HEK293 (cell line): ENCODE measurements around the gene FAH.
A peak's percentile ranks its signal among the peaks of the same experiment; 100 is the strongest.

Experiments
- CTCF ChIA-PET: fragments of 350-600 bp; formaldehyde crosslinking; extraction: SDS; loops from one replicate; lab custom pipeline; 2021; ENCODE audit warnings: antibody characterized with exemption; lab: Yijun Ruan, JAX
- POLR2A ChIA-PET: fragments of 300-600 bp; formaldehyde crosslinking; extraction: SDS; loops from one replicate; lab custom pipeline; 2020; ENCODE audit warnings: antibody characterized with exemption, inconsistent platforms; lab: Yijun Ruan, JAX
- H3K27ac ChIP-seq: fragments of 200-500 bp; sonication (Bioruptor generic); 2 replicates; pipeline ENCODE4 v1.5.1; 2014; ENCODE audit warnings: low read depth, low read length, control low read depth, inconsistent platforms; ENCODE audit errors: extremely low read depth
- H3K36me3 ChIP-seq, 2 experiments: fragments of 200-500 bp in 1 of 2; sonication (Bioruptor generic) in 1 of 2; 1 replicate in 1 of 2; 2 replicates in 1 of 2; pipeline ENCODE4 v1.5.1; 2014 to 2017; ENCODE audit warnings: inconsistent platforms in 2 of 2, low read length in 2 of 2; ENCODE audit not compliant: control insufficient read depth in 2 of 2, insufficient read depth in 1 of 2
- H3K4me1 ChIP-seq: fragments of 200-500 bp; sonication (Bioruptor generic); 2 replicates; pipeline ENCODE4 v1.5.1; 2014; ENCODE audit warnings: mild to moderate bottlenecking, low read length, inconsistent platforms; ENCODE audit not compliant: control insufficient read depth, insufficient read depth
- H3K4me3 ChIP-seq: 2 replicates; pipeline ENCODE4 v1.5.1; 2011; ENCODE audit warnings: low read depth, mild to moderate bottlenecking, control low read depth, low read length, moderate library complexity
- H3K9me3 ChIP-seq: fragments of 200-500 bp; sonication (Bioruptor generic); 2 replicates; pipeline ENCODE4 v1.5.1; 2014; ENCODE audit warnings: low read depth, low read length, inconsistent platforms; ENCODE audit not compliant: control insufficient read depth, insufficient read depth
- BCL11A ChIP-seq: fragments of 450-650 bp; formaldehyde crosslinking; IDR thresholded peaks from 2 replicates; pipeline ENCODE4 v1.5.1; 2016; ENCODE audit warnings: low read depth, missing biosample characterization, missing genetic modification characterization
- BCL11B ChIP-seq: fragments of 450-650 bp; formaldehyde crosslinking; IDR thresholded peaks from 2 replicates; pipeline ENCODE4 v1.5.1; 2016; ENCODE audit warnings: low read depth, missing biosample characterization, missing genetic modification characterization
- PBX3 ChIP-seq: sonication (generic); formaldehyde crosslinking; IDR thresholded peaks from 2 replicates; pipeline ENCODE4 v1.8.1; 2022; ENCODE audit warnings: mild to moderate bottlenecking, moderate library complexity, missing genetic modification reagents
- PRDM1 ChIP-seq: fragments of 450-650 bp; formaldehyde crosslinking; IDR thresholded peaks from 2 replicates; pipeline ENCODE4; 2016; ENCODE audit warnings: missing biosample characterization, missing genetic modification characterization
- PRDM10 ChIP-seq: fragments of 450-650 bp; formaldehyde crosslinking; IDR thresholded peaks from 2 replicates; pipeline ENCODE4 v1.5.1; 2016; ENCODE audit warnings: missing biosample characterization, missing genetic modification characterization
- REPIN1 ChIP-seq: fragments of 450-650 bp; formaldehyde crosslinking; IDR thresholded peaks from 2 replicates; pipeline ENCODE4 v1.5.1; 2017; ENCODE audit warnings: missing biosample characterization, missing genetic modification characterization, low read depth
- ZNF132 ChIP-seq: fragments of 450-650 bp; formaldehyde crosslinking; IDR thresholded peaks from 2 replicates; pipeline ENCODE4 v1.5.1; 2017; ENCODE audit warnings: missing biosample characterization, missing genetic modification characterization, borderline replicate concordance
- ZNF138 ChIP-seq: fragments of 450-650 bp; formaldehyde crosslinking; IDR thresholded peaks from 2 replicates; pipeline ENCODE4 v1.5.1; 2016; ENCODE audit warnings: missing biosample characterization, missing genetic modification characterization, borderline replicate concordance
- ZNF19 ChIP-seq: fragments of 450-650 bp; formaldehyde crosslinking; IDR thresholded peaks from 2 replicates; pipeline ENCODE4; 2016; ENCODE audit warnings: missing biosample characterization, missing genetic modification characterization, low read depth
- ZNF324 ChIP-seq: fragments of 450-650 bp; formaldehyde crosslinking; IDR thresholded peaks from 2 replicates; pipeline ENCODE4 v1.5.1; 2016; ENCODE audit warnings: missing biosample characterization, missing genetic modification characterization
- ZNF426 ChIP-seq: fragments of 450-650 bp; formaldehyde crosslinking; IDR thresholded peaks from 2 replicates; pipeline ENCODE4 v1.5.1; 2017; ENCODE audit warnings: missing biosample characterization, missing genetic modification characterization, mild to moderate bottlenecking, inconsistent platforms, moderate library complexity
- ZNF48 ChIP-seq: fragments of 450-650 bp; formaldehyde crosslinking; IDR thresholded peaks from 2 replicates; pipeline ENCODE4 v1.5.1; 2016; ENCODE audit warnings: missing biosample characterization, missing genetic modification characterization
- ZNF660 ChIP-seq: fragments of 450-650 bp; IDR thresholded peaks from 2 replicates; pipeline ENCODE4 v1.5.1; 2018; ENCODE audit warnings: missing biosample characterization, mild to moderate bottlenecking, missing genetic modification characterization
- ZNF707 ChIP-seq: fragments of 450-650 bp; formaldehyde crosslinking; IDR thresholded peaks from 2 replicates; pipeline ENCODE4 v1.5.1; 2016; ENCODE audit warnings: missing biosample characterization, missing genetic modification characterization
- ZNF76 ChIP-seq: fragments of 450-650 bp; formaldehyde crosslinking; IDR thresholded peaks from 2 replicates; pipeline ENCODE4; 2016; ENCODE audit warnings: low read depth, missing biosample characterization, missing genetic modification characterization, borderline replicate concordance
- ZSCAN16 ChIP-seq: fragments of 450-650 bp; formaldehyde crosslinking; IDR thresholded peaks from 2 replicates; pipeline ENCODE4 v1.5.1; 2016; ENCODE audit warnings: missing biosample characterization, missing genetic modification characterization
- TF ChIP-seq, protein P1 (sequence below): fragments of 450-650 bp; formaldehyde crosslinking; IDR thresholded peaks from 2 replicates; pipeline ENCODE4 v1.5.1; 2016; ENCODE audit warnings: missing biosample characterization, missing genetic modification characterization
- TF ChIP-seq, protein P2 (sequence below): fragments of 450-650 bp; formaldehyde crosslinking; IDR thresholded peaks from 2 replicates; pipeline ENCODE4 v1.5.1; 2017; ENCODE audit warnings: missing biosample characterization, missing genetic modification characterization
- TF ChIP-seq, protein P3 (sequence below): fragments of 450-650 bp; formaldehyde crosslinking; IDR thresholded peaks from 2 replicates; pipeline ENCODE4 v1.5.1; 2016; ENCODE audit warnings: missing biosample characterization, missing genetic modification characterization
- TF ChIP-seq, protein P4 (sequence below): fragments of 450-650 bp; formaldehyde crosslinking; IDR thresholded peaks from 2 replicates; pipeline ENCODE4 v1.5.1; 2016; ENCODE audit warnings: missing biosample characterization, missing genetic modification characterization

The FAH gene

GRCh38 chr15:80152896-80153876 is at the start of gene FAH (continued):
- TF ChIP-seq PBX3 (CRISPR knock-in tag) (no peak), ZNF48 (tag by site-specific recombination) (no peak), PRDM1 (tag by site-specific recombination) (peak; percentile 55), ZNF76 (tag by site-specific recombination) (no peak), ZSCAN16 (tag by site-specific recombination) (no peak), BCL11B (tag by site-specific recombination) (no peak), ZNF138 (no peak), BCL11A (0 out of 2 replicates have a peak, but pooled peaks have one; percentile 10)
- TF ChIP-seq, protein P1, sequence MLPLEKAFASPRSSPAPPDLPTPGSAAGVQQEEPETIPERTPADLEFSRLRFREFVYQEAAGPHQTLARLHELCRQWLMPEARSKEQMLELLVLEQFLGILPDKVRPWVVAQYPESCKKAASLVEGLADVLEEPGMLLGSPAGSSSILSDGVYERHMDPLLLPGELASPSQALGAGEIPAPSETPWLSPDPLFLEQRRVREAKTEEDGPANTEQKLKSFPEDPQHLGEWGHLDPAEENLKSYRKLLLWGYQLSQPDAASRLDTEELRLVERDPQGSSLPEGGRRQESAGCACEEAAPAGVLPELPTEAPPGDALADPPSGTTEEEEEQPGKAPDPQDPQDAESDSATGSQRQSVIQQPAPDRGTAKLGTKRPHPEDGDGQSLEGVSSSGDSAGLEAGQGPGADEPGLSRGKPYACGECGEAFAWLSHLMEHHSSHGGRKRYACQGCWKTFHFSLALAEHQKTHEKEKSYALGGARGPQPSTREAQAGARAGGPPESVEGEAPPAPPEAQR: no peak
- TF ChIP-seq, protein P2, sequence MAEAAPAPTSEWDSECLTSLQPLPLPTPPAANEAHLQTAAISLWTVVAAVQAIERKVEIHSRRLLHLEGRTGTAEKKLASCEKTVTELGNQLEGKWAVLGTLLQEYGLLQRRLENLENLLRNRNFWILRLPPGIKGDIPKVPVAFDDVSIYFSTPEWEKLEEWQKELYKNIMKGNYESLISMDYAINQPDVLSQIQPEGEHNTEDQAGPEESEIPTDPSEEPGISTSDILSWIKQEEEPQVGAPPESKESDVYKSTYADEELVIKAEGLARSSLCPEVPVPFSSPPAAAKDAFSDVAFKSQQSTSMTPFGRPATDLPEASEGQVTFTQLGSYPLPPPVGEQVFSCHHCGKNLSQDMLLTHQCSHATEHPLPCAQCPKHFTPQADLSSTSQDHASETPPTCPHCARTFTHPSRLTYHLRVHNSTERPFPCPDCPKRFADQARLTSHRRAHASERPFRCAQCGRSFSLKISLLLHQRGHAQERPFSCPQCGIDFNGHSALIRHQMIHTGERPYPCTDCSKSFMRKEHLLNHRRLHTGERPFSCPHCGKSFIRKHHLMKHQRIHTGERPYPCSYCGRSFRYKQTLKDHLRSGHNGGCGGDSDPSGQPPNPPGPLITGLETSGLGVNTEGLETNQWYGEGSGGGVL (tag by site-specific recombination): no peak

DNA sequence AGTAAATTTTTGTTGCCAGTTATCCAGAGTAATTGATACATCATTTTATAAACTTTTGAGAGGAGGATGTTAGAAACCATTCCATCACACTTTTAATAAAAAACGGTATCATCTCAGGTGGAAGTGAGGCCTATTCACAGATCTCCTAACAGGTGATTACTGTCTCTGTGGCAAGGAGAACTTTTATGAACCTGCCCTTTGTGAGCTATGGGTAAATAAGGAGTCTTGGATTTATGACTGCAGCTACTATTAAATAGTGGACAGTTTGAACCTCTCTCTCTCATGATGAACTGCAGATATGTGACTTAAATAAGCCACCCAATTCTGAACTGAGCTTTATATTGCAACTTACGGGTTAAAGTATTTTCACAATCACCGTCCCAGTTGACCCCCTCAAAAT is 47.6 kb upstream of the FAH start:
- Histone ChIP-seq H3K4me1 (peaks cover 22% of the 10 kb centered on the region), H3K36me3 (peaks cover 0 to 12% of the 10 kb centered on the region in 2 experiments; a peak in 1 of 3 replicates), H3K9me3 (no peaks in the 10 kb centered on the region), H3K27ac (no peak overlapping the region), H3K4me3 (no peak overlapping the region)
- CTCF ChIA-PET: interaction anchor here (0.6 to 1.7 kb wide), 3 partner anchors 9 to 18 kb away, joined by 3 to 4 read pairs (median 4); no protein-coding TSS in a partner anchor
- POLR2A ChIA-PET: no interaction called here
- no peak for TF ChIP-seq ZNF76 (tag by site-specific recombination)
- no peak for TF ChIP-seq ZNF660 (tag by site-specific recombination)
- no peak for TF ChIP-seq ZNF707 (tag by site-specific recombination)
- no peak for TF ChIP-seq ZNF132 (tag by site-specific recombination)
- TF ChIP-seq, protein P3, sequence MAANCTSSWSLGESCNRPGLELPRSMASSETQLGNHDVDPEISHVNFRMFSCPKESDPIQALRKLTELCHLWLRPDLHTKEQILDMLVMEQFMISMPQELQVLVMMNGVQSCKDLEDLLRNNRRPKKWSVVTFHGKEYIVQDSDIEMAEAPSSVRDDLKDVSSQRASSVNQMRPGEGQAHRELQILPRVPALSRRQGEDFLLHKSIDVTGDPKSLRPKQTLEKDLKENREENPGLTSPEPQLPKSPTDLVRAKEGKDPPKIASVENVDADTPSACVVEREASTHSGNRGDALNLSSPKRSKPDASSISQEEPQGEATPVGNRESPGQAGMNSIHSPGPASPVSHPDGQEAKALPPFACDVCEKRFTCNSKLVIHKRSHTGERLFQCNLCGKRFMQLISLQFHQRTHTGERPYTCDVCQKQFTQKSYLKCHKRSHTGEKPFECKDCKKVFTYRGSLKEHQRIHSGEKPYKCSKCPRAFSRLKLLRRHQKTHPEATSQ (tag by site-specific recombination): no peak
- TF ChIP-seq BCL11A: no peak
- no peak for TF ChIP-seq ZNF19 (tag by site-specific recombination)
- no peak for TF ChIP-seq REPIN1
- no peak for TF ChIP-seq ZNF324
- no peak for TF ChIP-seq ZNF426 (tag by site-specific recombination)
- no peak for TF ChIP-seq PRDM10 (tag by site-specific recombination)
- no peak for TF ChIP-seq PBX3 (CRISPR knock-in tag)
- TF ChIP-seq, protein P4, sequence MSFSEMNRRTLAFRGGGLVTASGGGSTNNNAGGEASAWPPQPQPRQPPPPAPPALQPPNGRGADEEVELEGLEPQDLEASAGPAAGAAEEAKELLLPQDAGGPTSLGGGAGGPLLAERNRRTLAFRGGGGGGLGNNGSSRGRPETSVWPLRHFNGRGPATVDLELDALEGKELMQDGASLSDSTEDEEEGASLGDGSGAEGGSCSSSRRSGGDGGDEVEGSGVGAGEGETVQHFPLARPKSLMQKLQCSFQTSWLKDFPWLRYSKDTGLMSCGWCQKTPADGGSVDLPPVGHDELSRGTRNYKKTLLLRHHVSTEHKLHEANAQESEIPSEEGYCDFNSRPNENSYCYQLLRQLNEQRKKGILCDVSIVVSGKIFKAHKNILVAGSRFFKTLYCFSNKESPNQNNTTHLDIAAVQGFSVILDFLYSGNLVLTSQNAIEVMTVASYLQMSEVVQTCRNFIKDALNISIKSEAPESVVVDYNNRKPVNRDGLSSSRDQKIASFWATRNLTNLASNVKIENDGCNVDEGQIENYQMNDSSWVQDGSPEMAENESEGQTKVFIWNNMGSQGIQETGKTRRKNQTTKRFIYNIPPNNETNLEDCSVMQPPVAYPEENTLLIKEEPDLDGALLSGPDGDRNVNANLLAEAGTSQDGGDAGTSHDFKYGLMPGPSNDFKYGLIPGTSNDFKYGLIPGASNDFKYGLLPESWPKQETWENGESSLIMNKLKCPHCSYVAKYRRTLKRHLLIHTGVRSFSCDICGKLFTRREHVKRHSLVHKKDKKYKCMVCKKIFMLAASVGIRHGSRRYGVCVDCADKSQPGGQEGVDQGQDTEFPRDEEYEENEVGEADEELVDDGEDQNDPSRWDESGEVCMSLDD: no peak
